ENCODE data around the gene CTDSPL2.
"Not testable (repeated sequence)": the region's sequence is repeated elsewhere in the genome, so short reads cannot be mapped to it uniquely, and the experiment has no call there.

CTDSPL2 gene

DNA sequence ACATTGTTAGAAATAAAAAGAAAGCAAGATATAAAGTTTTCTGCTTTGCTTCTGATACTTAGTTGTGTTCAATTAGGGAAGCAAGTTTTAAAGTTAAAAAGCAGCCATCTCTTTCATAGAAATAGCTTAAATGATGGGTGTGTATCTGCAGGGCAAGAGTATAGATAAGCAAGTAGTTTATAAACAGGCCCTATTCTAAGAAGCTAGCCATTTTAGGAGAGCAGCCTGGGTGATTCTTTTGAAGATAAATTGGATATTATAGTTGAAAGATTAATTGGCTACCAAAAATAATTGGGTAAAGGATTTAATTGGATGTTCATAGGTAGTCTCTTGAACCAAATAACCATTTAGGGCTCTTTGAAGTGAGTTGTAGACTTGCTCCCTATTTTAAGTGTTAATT, 115.2 kb downstream of the CTDSPL2 start:
- no peak for DNase-seq

DNA sequence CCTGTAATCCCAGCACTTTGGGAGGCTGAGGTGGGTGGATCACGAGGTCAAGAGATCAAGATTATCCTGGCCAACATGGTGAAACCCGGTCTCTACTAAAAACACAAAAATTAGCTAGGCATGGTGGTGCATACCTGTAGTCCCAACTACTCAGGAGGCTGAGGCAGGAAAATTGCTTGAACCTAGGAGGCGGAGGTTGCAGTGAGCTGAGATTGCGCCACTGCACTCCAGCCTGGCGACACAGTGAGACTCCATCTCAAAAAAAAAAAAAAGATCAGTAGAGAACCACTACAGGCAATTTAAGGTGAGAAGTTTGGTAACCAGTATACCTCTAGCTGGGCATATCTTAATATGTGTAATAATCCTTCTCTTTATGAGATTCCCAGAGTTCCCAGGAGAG, 117.3 kb downstream of the CTDSPL2 start:
- DNase-seq, result not testable (repeated sequence)

DNA sequence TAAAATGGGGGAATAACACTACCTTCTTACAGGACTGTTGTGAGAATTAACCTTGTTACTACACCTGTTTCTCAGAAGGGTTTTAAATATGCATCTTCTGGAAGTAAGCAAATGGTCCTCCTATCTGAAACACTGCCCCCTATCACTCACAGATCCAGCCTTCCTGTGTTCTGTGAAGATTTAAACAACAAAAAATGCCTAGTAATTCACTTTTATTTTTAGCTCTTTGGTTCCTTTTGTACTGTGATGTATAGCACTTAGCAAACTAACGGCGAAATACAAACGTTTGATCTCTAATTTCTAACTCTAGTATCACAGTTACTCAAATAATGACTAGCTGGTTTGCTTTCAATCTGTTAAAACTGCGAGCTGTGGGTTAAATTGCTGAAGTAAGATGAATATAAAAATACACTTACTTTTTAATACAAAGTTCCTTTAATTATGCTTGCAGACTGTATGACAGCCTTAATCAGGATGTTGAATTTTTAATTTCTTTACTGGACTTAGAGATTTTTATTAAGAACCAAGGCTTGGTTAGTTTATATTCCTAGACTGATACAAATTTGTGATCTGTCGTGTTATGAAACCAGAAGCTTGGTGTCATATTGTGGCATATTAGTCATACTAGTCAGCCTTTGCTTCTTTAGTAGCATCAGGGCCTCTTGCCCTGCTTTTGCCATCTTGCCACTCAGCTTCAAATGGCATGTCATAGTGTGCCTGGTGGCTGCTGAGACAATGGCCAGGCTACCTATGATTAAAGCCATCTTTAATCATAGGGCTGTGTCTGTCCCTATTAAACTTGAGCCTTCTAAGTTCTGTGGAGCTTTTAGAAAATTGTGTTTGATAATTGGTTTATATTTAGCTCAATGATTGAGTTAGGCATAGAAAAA, 118.7 kb downstream of the CTDSPL2 start:
- no peak for DNase-seq

DNA sequence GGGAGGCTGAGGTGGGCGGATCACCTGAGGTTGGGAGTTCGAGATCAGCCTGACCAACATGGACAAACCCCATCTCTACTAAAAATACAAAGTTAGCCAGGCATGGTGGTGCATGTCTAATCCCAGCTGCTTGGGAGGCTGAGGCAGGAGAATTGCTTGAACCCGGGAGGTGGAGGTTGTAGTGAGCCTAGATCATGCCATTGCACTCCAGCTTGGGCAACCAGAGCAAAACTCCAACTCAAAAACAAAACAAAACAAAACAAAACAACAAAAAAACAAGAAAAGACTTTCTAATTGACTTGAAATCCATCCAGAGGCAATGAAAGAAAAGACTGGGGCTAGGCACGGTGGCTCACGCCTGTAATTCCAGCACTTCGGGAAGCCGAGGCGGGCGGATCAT, 121.7 kb downstream of the CTDSPL2 start:
- DNase-seq, result not testable (repeated sequence)

DNA sequence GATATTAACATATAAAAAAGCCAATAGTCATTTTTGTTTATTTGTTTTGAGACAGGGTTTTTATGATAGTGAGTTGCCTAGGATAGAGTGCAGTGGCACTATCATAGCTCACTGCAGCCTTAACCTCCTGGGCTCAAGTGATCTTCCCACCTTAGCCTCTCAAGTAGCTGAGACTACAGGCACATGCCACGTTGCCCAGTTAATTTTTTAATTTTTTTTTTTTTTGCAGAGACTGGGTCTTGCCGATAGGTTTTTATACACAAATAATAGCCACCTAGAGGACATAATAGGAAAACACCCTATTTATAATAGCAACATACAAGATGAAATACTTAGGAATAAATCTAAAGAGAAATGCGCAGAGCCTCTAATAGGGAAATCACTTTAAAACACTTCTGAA, 122.8 kb downstream of the CTDSPL2 start:
- DNase-seq, result no peak

DNA sequence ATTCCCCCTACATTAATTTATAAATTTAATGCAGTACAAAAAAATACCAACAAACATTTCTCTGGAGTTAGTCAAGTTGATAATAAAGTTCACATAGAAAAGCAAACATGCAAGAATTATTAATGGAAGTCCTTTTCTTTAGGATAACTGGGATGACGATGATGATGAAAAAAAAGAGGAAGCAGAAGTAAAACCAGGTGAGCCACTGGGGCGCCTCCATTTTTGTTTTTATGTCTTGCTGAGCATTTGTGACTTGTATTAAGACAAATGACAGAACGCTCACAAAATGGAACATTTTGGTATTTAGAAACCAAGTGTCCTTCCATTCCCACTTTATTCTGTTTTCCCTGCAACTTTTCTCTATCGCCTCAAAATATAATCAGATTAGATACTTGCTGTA, 123.3 kb downstream of the CTDSPL2 start:
- no peak for DNase-seq

DNA sequence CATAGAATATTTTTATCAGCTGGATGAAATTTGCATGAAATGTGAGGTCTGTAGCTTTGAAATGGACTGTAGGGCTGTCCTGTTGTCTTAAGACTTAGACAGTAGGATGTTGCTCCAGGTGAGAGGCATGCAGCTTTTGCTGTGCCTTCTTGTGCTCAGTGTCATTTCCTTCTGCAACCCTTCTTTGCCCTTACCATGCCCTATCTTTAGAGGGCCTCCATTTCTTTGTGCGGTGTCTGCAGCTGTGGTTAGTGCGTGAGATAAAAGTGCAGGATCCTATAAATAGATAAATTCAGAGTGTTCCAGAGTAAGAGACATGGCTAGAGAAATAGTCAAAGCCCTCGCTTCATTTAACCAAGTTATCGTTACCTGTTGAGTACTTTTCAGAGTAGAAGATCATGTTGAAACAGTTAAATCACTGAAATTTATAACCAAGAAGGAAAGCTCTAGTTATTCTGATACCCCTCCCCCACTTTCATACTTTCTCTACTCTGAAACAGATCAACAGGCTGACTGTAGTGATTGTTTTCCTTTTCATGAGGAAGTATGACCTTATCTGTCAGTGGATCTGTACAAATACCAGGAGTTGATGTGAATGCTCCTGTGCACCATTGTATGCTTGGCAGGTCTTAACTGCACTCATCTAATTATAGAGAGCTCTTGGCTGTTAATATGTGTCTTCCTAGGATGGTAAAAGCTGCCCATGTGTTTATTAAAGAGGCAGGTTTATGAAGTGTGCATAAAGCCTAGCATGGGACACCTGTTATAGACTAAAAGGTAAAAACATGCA, 127.7 kb downstream of the CTDSPL2 start:
- DNase-seq, result no peak

DNA sequence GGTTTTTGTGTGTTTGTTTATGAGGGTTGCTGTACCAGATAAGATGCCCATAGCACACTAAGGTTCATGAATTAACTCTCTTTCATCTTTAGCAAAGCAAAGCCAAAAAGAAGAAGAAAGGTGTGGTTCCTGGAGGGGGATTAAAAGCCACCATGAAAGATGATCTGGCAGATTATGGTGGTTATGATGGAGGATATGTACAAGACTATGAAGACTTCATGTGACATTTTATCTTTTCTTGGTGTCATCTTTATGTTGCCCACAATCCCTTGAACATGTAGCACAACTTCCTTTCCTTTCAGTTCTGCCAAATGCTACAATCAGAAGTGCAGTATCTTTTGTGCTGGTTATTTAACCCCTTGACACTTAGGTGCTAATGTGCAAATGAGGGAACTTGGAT, 133.5 kb downstream of the CTDSPL2 start:
- not testable (repeated sequence) for DNase-seq

DNA sequence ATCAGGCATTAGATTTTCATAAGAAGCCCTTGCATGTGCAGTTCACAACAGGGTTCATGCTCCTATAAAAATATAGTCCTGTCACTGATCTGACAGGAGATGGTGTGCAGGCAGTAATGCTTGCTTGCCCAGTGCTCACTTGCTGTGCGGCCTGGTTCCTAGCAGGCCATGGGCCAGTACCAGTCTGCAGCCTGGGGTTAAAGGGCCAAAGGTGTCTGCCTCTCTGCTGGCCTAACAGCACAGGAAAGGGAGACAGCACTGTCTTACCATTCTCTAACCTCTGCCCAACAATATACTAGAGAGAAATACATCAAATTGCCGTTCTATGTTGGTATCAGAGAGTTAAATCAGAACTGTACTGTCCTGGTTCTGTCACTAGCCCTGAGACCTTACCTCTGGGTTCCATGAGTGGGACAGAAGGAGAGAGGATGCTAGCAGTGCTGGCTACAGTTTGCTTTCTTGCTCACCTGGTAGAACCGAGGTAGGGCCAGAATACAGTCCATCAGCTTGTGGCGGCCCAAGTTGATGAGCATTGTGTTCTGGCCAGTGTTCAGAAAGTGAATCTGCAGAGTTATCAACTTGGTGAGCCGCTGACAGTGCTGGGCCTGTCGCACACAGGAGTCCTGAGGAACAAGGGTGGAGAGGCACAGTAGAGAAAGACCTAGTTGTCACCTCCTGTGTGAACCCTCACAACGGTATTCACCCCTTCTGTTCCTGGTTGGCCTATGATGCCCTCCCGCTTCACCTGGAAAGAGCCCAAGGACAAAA, 138.1 kb downstream of the CTDSPL2 start:
- no peak for DNase-seq

DNA sequence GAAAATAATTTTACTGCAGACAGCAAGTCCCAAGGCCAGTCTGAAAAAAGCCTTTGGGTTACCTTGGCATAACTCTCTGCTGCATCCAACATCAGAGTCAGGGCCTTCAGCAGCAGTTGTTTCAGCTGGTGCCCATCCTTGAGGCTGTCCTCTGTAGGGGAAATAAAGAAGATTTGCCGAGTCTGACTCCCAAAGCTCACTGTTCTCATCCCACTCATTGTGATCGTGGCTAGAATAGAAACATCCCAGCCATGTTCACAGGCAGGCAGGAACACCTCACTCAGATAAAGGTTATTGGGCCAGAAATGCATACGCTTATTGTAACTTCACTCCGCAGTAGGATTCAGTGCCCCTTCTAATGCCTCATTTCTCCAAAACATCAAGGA, 138.7 kb downstream of the CTDSPL2 start:
- no peak for DNase-seq

DNA sequence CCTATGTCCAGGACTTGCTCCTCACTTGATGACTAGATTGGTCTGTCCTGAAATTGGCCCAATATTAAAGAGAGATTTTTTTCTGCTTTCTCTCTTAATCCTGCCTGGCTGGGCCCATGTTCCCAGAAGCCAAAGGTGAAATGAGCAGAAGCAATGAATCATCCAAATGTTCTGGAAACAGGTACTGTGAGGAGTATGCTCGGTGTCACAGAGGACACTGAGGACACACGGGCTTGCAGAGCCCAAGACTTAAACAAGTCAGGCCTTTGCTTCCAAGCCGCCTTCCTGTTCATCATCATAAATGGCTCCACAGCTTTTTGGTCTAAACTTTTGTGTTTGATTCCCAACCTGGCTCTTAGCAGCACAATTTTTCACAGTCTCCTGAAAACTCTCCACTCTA, 140.9 kb downstream of the CTDSPL2 start:
- DNase-seq, result no peak

DNA sequence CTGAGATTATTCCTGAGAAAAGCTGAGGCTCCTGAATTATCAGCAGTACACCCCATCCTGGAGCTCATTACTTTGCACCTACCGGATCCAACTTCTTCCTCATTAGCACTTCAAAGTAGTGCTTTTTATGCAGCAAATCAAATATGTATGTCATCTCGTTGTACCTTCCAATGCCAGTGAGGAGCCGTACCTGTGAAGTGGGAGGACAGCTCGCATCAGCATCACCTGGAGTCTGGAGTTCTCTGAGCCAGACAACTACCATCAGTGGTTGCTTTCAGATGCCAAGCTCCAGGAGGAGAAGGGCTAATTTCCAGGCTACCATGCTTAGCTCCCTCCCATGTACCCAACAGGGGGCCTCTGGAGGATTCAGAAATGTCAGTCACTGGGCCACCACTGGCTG, 141.9 kb downstream of the CTDSPL2 start:
- no peak for DNase-seq

DNA sequence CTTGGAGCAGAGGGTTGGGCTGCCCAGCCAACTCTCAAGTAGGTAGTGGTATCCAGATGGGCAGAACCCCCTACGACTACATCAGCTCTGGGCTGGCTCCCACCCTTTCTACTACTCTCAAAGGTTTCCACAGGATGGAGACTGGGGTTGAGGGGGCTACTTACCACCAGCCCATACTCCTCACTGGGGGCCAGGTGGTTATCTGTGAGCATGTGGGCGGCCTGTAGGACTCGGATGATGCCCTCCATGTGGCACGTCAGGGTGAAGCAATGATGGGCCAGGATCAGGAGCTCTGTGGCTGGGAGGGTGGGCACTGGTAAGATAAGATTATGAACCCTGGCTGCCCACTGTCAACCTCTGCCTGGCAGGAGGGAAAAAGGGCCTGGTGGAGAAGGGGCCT, 142.9 kb downstream of the CTDSPL2 start:
- DNase-seq, result no peak

DNA sequence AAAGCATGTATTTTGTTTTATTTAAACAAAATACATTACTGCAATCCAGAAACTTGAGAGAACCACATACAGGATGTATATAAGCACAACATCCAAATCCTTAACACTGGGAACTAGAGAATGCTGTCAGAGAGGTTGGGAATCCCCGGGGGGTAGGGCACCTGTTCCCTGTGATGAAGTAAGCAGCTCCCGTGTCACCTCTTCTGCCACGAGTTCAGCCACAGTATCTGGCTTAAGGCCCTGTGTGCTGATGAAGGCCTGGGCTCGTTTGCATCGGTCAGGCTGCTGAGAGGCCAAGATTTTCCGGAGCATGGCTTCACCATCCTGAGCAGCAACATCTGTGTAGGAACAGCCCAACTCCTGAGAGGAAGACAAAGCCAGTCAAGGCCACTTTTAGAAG, 146.0 kb downstream of the CTDSPL2 start:
- DNase-seq, result no peak

DNA sequence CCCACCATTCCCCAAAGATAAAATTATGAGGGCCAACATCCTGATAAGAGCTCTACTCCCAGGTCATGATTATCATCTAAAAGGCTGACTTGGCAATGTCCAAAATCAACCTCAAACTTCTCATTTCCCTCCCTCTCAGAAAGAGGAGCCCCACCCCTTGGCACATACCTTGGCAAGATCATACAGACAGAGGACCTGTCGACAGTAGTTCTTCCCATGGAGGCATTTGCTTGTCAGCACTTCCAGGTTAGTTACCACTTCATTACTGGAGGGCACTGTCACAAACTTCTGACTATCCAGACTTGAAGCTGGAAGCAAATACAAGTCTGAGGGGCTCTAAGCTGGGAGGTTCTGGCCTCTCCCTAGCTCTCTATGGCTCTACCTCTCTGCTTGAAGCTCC, 147.3 kb downstream of the CTDSPL2 start:
- no peak for DNase-seq

All from DMS79 (cell line).